ENCODE measurements around the gene MAGEC1. TPM values are rescaled to one million over a fixed set of nuclear protein-coding genes. Genes with fewer than 3 reads are reported as not detected.

The MAGEC1 gene
- total RNA-seq, 1 donor from 2014 or later = not detected

DNA sequence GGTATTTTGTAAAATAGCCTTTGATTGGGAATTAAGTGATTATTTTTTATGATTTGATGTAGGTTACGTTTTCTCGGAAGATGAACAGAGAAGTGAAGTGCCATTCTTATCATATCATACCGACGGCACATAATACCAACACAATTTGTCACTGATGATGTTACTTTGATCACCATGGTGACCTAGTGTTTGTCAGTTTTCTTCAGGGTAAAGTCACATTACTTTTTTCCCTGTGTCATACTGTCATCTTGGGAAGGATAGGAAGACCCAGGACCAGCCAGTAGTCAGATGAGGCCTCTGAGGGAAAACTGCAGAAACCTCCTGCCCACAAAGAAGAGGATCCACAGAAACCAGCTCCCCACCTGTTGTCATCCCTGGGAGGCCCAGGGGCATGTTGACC, 1.3 kb upstream of the MAGEC1 start:
- H3K9me3 Mint-ChIP-seq = peaks cover 3% of the 10 kb centered on the region

DNA sequence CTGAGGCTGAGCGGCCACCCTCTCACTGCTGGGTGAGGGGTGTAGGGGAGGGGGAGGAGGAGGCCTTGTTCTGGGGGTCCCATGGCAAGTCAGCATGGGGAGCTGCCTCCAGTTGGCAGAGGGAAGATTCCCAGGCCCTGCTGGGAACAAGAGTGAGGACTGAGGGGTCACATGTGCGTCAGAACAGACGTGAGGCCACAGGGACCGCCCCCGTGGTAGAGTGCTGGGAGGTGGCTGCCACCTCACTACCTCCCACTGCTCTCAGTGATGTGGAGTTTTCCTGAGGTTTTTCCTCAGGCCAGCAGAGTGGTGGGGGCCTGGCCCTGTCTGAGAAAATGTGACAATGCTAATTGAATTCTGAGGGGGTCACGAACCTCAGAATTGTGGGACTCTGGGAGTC, 568 bp downstream of the MAGEC1 start:
- no peaks in the 10 kb centered on the region for H3K36me3 Mint-ChIP-seq (ENCODE audit: low read depth)
- H3K4me3 Mint-ChIP-seq = no peak overlapping the region
- no peaks in the 10 kb centered on the region for H3K27me3 Mint-ChIP-seq (ENCODE audit: low read depth)
- TF ChIP-seq, protein P1, sequence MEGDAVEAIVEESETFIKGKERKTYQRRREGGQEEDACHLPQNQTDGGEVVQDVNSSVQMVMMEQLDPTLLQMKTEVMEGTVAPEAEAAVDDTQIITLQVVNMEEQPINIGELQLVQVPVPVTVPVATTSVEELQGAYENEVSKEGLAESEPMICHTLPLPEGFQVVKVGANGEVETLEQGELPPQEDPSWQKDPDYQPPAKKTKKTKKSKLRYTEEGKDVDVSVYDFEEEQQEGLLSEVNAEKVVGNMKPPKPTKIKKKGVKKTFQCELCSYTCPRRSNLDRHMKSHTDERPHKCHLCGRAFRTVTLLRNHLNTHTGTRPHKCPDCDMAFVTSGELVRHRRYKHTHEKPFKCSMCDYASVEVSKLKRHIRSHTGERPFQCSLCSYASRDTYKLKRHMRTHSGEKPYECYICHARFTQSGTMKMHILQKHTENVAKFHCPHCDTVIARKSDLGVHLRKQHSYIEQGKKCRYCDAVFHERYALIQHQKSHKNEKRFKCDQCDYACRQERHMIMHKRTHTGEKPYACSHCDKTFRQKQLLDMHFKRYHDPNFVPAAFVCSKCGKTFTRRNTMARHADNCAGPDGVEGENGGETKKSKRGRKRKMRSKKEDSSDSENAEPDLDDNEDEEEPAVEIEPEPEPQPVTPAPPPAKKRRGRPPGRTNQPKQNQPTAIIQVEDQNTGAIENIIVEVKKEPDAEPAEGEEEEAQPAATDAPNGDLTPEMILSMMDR (conservative IDR thresholded peaks at IDR 0.05) = no peak
- H3K4me1 Mint-ChIP-seq = no peaks in the 10 kb centered on the region
- H3K27ac Mint-ChIP-seq (ENCODE audit: unreplicated experiment) = no peak overlapping the region
- no peak for DNase-seq (ENCODE audit: low read depth, low spot score)
- H3K9me3 Mint-ChIP-seq = no peaks in the 10 kb centered on the region

More for the DNA sequence above, 1.3 kb upstream of the MAGEC1 start:
- DNase-seq (ENCODE audit: low read depth, low spot score) = no peak
- TF ChIP-seq, protein P1 (conservative IDR thresholded peaks at IDR 0.05) = no peak
- no peaks in the 10 kb centered on the region for H3K27me3 Mint-ChIP-seq (ENCODE audit: low read depth)
- H3K4me3 Mint-ChIP-seq = no peak overlapping the region
- H3K36me3 Mint-ChIP-seq (ENCODE audit: low read depth) = no peaks in the 10 kb centered on the region
- H3K27ac Mint-ChIP-seq (ENCODE audit: unreplicated experiment) = no peak overlapping the region
- no peaks in the 10 kb centered on the region for H3K4me1 Mint-ChIP-seq

DNA sequence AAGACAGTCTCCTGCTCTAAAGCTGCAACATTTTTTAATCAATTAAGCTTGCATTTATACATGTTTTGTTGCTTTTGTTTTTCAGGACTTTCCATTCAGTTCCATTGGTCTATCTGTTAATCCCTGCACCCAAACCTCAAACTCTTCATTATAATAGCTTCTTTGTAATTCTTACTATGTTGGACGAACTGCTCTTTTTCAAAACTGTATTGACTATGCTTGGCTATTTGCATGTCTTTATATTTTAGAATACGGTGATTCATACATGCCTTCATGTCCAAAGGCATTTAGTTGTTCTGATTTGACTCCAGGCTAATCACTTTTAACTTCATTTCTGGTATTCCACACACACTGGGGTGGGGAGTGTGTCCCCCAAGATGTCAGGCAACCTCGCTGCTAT, 14.1 kb downstream of the MAGEC1 start:
- H3K4me3 Mint-ChIP-seq = no peak overlapping the region
- TF ChIP-seq, protein P1 (conservative IDR thresholded peaks at IDR 0.05) = no peak
- H3K27me3 Mint-ChIP-seq (ENCODE audit: low read depth) = no peaks in the 10 kb centered on the region
- H3K27ac Mint-ChIP-seq (ENCODE audit: unreplicated experiment) = no peak overlapping the region
- no peaks in the 10 kb centered on the region for H3K4me1 Mint-ChIP-seq
- H3K9me3 Mint-ChIP-seq = peaks cover 11% of the 10 kb centered on the region
- DNase-seq (ENCODE audit: low read depth, low spot score) = no peak
- H3K36me3 Mint-ChIP-seq (ENCODE audit: low read depth) = no peaks in the 10 kb centered on the region

DNA sequence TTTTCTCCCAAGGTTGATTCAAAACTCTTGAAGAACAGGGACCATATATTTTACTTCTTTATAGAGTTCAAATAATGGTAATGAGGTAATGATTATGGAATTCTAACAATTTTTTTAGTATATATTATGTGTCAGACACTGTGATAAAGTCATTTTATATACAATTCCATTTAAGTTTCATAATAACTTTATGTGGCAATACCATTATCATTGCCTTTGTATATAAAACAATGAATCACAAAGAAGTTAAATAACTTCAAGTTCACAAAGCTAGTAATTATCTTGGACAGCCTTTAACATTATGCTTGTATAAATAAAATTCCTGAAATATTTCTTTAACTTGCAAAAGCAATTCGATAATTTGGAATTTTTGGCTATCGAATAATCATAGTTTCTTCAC, 20.6 kb downstream of the MAGEC1 start:
- Mint-ChIP-seq H3K9me3 (peaks cover 3% of the 10 kb centered on the region), H3K4me1 (no peaks in the 10 kb centered on the region), H3K36me3 (ENCODE audit: low read depth) (no peaks in the 10 kb centered on the region)

DNA sequence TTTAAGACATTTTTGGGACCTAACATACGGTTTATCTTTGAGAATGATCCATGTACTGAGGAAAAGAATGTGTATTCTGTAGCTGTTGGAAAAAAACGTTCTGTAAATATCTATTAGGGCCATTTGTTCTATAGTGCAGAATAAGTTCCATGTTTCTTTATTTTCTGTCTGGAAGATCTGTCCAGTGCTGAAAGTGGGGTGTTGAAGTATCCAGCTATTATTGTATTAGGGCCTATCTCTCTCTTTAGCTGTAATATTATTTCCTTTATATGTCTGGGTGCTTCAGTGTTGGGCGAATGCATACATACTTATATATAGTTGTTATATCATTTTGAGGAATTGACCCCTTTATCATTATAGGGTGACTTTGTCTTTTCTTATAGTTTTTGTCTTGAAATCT, 24.7 kb downstream of the MAGEC1 start:
- no peak overlapping the region for H3K4me3 Mint-ChIP-seq
- no peak for DNase-seq (ENCODE audit: low read depth, low spot score)
- no peaks in the 10 kb centered on the region for H3K4me1 Mint-ChIP-seq
- no peaks in the 10 kb centered on the region for H3K27me3 Mint-ChIP-seq (ENCODE audit: low read depth)
- TF ChIP-seq, protein P1 (conservative IDR thresholded peaks at IDR 0.05) = no peak
- H3K27ac Mint-ChIP-seq (ENCODE audit: unreplicated experiment) = no peak overlapping the region
- H3K9me3 Mint-ChIP-seq = peaks cover 3% of the 10 kb centered on the region
- no peaks in the 10 kb centered on the region for H3K36me3 Mint-ChIP-seq (ENCODE audit: low read depth)

More for the DNA sequence above, 20.6 kb downstream of the MAGEC1 start:
- H3K4me3 Mint-ChIP-seq = no peak overlapping the region
- no peak overlapping the region for H3K27ac Mint-ChIP-seq (ENCODE audit: unreplicated experiment)
- no peaks in the 10 kb centered on the region for H3K27me3 Mint-ChIP-seq (ENCODE audit: low read depth)
- TF ChIP-seq, protein P1 (conservative IDR thresholded peaks at IDR 0.05) = no peak
- DNase-seq (ENCODE audit: low read depth, low spot score) = no peak
